ENCODE data around the gene DUSP15.
"Not testable (repeated sequence)": the region's sequence is repeated elsewhere in the genome, so short reads cannot be mapped to it uniquely, and the experiment has no call there.

Gene DUSP15, protein sequence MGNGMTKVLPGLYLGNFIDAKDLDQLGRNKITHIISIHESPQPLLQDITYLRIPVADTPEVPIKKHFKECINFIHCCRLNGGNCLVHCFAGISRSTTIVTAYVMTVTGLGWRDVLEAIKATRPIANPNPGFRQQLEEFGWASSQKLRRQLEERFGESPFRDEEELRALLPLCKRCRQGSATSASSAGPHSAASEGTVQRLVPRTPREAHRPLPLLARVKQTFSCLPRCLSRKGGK

GRCh38 chr20:31869942-31870725 is at the start of gene DUSP15, which contains the start of gene TTLL9:
TSS of gene DUSP15 (minus strand) at chr20:31870527. CDS start at chr20:31870337, 190 bp downstream.
TSS of gene TTLL9 (plus strand) at chr20:31870634. CDS start at chr20:31871127, 493 bp downstream.
- DNase-seq, result no peak

- DNase-seq, result no peak
Measured at GRCh38 chr20:31919410-31920155, 49.3 kb upstream of the DUSP15 start.

DNA sequence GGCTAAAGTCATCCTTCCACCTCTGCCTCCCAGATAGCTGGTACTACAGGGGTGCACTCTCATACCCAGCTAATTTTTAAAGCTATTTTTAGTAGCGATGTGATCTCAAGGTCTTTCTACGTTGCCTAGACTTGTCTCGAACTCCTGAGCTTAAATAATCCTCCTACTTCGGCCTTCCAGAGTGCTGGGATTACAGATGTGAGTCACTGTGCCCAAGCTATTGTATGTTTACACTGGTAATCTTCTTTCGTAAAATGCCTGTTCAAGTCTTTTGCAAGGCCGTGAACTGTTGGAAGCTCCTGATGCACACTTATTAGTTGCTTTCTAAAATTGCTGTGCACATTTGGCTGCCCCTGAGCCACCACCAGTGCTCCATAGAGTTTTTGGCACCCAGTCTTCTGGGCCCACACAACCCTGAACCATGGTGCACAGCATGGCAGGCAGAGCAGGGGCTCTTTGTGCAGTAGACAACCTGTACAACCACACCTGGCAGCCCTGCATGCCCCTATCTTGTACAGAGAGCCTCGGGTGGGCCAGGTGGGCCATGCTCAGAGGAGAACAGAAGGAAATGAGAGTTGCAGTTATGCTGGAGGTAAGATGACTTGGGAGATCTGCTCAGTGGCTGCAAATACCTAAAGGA is 48.3 kb upstream of the DUSP15 start:
- no peak for DNase-seq

DNA sequence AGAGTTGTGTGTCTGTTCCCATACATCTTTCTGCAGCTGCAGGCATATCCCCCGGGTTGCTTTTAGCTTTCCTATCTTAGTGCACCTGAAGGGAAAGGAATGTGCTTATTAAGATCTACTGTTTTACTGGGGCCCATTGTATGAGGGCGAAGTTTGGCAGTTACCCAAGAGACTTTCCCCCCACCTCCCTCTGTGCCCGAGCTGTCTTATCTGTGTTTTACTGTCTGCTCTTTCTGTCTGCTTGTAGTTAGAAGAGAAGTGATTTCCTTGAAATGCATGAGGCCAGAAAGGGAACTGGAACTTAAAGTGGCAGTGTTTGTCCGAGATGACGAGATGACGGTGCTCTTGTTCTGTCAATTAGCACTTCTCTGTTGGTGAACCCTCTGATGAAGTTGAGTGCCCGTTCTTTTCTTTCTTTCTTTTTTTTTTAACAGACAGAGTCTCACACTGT is 47.7 kb upstream of the DUSP15 start:
- DNase-seq, result not testable (repeated sequence)

DNA sequence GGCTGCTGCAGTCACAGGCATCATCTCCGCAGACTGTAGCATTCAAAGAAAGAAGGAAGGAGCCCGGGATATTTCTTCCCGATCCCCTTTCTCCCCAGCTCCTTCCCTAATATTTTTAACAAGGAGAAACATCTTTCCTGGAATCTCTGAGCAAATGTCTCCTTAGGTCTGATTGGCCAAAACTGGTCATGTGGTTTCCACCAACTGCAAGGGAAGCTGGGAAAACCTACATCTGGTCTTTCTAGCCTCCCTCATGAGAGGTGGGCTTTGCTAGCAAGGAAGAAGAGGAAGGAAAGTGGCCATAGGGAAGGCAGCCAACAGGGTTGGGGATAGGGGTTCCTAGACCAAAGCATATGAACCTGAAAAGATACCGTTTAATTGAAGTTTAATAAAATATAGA is 46.4 kb upstream of the DUSP15 start:
- DNase-seq, result no peak

DNA sequence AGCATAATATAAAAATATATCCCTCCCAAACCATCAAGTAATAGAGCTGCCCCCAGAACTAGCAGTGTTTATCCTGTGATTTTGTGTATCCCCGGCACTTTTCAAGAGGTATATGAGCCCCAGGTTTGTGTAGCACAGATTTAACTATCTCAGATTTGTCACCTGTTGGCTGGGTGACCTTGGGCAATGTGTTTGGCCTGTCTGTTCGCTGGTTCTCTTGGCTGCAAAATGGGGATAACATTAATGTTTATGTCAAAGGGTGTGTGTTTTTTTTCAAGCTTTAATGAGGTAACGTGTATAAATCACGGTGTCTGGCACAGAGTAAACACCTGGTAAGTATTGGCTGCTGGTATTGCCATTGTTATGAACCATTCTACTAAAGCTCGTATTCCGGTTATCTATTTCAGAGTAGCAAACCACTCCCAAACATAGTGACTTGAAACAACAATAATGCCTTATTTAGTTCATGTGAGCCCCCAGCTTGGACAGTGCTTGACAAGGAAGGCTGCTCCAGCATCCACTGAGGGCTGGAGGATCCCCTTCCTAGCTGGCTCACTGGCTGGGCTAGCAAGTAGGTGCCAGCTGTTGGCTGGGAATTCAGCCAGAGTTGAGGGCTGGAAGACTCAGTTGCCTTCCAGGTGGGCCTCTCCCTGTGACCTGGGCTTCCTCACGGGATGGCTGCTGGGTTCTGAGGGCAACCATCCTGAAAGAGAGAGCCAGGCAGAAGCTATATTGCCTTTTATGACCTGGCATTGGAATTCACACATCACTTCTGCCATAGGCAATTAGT is 45.4 kb upstream of the DUSP15 start:
- no peak for DNase-seq

- no peak for DNase-seq
Measured at GRCh38 chr20:31914170-31914569, 43.8 kb upstream of the DUSP15 start.

DNA sequence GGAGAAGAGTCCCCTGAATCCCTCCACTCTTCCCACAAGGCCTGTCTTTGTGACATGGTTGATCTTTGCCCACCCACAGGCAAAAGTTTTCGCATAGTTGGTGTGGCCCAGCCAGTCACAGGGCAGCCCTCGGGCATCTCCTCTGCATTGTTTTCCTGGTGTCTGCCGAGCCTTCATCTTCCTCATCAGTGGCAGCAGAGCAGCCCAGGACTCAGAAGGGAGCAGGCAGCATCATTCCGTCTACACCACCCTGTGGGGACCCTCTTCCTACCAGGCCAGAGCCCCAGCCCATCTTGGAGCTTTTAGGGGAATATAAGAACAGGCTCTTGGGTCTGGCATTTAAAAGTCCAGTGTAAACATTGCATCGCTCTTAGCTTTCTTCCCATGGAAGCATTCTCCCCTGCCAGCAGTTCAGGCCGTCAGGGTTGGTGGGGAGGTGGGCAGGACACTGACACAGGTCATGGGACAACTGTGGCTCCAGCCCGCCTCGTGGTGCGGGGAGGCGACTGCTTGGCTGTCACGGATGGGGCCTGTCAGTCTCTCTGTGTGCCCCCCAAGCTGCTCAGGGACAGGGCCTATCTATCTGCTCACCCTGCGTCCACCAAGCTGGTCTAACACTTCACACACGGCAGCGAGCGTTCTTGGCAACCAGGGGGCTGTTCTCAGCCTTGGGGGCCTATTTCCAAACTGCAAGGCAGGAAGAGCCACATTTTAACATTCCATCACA is 43.3 kb upstream of the DUSP15 start:
- DNase-seq, result no peak

DNA sequence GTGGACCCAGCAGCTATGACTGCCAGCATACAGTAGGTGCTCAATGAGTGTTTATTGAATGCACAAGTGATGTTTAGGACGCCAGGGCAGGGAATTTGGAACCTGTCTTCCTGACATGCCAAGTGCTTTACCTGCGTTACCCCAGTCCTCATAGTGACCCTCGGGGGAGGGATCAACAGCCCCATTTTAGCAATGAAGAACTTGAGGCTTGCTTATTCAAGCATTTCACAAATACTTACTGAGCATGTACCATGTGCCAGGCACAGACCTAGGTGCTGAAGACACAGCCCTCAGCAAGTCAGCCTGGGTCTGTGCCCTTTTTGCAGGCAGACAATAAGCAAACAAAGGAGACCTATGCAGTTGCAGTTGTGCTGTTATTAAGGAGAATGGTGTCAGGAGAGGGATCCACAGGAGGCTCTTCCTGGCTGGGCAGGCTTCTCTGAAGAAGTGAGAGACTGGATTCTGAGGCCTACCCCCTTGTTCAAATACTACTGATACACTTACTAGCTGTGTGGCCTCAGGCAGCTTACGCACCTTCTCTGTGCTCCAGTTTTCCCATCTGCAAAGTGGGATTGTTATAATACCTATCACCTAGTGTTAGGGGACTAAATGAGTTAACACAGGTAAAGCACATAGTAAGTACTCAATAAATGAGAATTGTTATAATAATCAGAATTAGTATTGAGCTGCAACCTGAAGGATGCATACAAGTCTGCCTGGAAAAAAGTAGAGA is 39.9 kb upstream of the DUSP15 start:
- no peak for DNase-seq

DNA sequence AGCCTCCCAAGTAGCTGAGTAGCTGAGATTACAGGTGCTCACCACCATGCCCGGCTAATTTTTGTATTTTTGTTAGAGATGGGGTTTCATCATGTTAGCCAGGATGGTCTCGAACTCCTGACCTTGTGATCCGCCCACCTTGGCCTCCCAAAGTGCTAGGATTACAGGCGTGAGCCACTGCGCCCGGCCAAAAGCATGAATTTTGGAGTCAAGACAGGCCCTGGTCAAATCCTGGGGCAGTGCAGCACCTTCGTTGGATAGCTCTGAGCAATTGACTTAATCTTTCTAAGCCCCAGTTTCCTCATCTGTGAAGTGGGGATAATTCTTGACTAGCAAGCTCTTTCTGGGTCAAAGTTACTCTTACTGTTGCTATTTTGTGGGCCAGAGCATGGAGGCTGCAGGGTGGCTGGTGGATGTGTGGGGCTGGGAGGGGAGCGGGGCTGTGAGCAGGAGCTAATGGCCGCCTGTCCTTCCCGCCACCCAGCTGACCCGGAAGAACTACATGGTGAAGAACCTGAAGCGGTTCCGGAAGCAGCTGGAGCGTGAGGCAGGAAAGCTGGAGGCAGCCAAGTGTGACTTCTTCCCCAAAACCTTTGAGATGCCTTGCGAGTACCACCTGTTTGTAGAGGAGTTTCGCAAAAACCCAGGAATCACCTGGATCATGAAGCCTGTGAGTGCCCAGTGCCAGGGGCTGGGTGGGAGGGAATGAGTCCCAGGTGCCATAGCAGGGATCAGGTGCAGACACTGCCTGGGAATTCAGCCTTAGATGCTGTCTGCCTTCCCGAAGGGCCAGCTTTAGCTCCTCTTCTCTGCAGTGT is 39.1 kb upstream of the DUSP15 start:
- DNase-seq, result no peak

- DNase-seq, result no peak
Measured at GRCh38 chr20:31908424-31908823, 38.1 kb upstream of the DUSP15 start.

- DNase-seq, result no peak
Measured at GRCh38 chr20:31908016-31908415, 37.7 kb upstream of the DUSP15 start.

GRCh38 chr20:31907046-31907445 is 36.7 kb upstream of the DUSP15 start:
- DNase-seq, result no peak

DNA sequence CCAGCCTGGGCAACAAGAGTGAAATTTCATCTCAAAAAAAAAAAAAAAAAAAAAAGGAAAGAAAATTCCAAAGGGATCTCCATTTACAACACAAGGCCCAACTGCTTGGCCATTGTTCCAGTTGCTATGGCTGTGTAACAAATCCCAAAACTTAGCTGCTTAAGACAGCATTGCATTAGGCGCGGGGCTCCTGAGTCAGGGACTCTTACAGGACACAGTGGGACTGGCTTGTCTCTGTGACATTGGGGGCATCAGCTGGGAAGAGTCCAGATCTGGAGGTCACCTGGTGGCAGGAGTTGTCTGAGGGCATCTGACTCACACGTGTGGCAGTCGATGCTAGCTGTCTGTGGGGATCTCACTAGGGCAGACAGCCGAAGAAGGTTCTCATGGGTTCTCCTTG is 35.7 kb upstream of the DUSP15 start:
- no peak for DNase-seq

- no peak for DNase-seq
Measured at GRCh38 chr20:31903627-31904386, 33.5 kb upstream of the DUSP15 start.

- DNase-seq, result no peak
Measured at GRCh38 chr20:31901615-31902014, 31.3 kb upstream of the DUSP15 start.

- no peak for DNase-seq
Measured at GRCh38 chr20:31897541-31897940, 27.2 kb upstream of the DUSP15 start.

- no peak for DNase-seq
Measured at GRCh38 chr20:31896049-31896448, 25.7 kb upstream of the DUSP15 start.

All from stimulated activated naive CD4-positive, alpha-beta T cell (primary cell).